ENCODE results near the gene DXO.
A peak's percentile ranks its signal among the peaks of the same experiment; 100 is the strongest.
"Not testable (repeated sequence)": the region's sequence is repeated elsewhere in the genome, so short reads cannot be mapped to it uniquely, and the experiment has no call there.

Gene DXO

DNA sequence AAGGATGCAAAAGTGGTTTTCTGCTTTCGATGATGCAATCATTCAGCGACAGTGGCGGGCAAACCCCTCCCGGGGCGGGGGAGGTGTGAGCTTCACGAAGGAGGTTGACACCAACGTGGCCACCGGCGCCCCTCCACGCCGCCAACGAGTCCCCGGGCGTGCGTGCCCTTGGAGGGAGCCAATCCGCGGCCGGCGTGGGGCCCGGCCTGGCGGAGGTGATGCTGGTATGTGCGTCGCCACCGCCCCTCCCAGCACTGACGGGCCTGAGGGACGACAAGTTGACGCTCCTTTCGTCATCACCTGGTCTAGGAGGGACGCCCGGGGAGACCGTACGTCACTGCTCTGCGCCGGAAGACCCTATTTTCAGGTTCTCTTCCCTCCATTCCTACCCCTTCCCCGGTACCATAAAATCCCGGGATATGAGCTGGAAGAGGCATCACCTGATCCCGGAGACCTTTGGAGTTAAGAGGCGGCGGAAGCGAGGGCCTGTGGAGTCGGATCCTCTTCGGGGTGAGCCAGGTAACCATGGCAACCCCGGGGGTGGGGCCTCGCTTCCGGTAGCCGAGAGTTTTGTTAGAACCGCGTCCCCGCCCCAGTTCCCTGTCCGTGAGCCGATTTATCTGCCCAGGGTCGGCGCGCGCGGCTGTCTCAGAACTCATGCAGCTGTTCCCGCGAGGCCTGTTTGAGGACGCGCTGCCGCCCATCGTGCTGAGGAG, at the start of gene DXO:
Gene DXO, minus strand, starts transcription at position 146 of the 716 bp plus-strand sequence. CDS start 463 bp downstream, outside the sequence.
- peak; percentile 97 for DNase-seq (ENCODE audit: low read depth in 2 of 2)

GRCh38 chr6:32014547-32014946, 42.6 kb upstream of the DXO start, which contains the start of gene C4B:
Gene C4B, plus strand, starts transcription at chr6:32014795. Its CDS starts 51 bp downstream, at chr6:32014846.
- DNase-seq (ENCODE audit: low read depth in 2 of 2), result not testable (repeated sequence)

DNA sequence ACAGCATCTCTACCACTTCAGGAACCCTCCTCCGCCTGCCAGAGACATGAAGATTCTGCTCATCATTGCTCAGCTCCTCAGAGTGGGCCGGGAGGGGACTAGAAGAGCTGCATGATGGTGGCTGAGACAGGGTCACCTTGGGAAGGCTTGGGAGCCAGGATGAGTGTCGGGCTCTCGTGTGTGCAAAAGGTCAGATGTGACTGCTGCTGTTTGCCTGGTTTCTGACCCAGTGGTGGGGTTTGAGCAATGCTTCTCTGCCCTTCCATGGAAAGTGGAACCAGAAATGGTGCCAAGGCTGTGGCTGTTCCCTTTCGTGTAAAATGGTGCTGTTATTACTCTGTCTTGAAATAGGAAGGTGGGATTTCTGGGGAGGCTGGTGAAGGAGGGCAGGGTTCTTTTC, 41.8 kb upstream of the DXO start:
- not testable (repeated sequence) for DNase-seq (ENCODE audit: low read depth in 2 of 2)

DNA sequence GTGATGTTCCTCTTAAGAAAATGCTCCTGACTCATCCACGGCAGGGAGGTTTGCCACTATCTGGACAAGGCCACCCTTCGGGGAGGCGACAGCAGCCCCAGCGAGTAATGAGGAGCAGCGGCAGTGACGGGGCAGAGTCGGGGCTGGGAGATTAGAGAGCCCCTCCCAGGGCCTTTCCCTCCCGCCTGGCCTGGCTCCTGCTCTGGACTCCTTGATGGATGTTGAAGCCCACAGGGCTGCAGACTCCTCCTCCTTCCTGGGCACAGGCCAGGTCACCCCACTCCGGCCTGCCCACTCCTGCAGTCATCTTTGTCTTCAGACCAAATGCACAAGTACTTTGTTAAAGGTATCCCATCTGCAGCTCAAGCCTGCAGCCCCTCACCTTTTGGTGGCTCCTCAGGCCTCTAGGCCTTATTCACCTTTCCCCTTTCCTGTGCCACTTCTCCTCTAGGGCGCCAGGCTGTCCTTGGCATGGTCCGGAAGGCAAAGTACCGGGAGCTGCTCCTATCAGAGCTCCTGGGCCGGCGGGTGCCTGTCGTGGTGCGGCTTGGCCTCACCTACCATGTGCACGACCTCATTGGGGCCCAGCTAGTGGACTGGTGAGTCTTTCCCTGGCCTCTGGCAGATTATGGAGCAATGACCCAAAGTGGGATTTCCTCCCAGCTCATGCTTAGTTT, 41.1 kb upstream of the DXO start:
- DNase-seq (ENCODE audit: low read depth in 2 of 2), result not testable (repeated sequence)

- not testable (repeated sequence) for DNase-seq (ENCODE audit: low read depth in 2 of 2)
Measured at GRCh38 chr6:32010856-32011530, 39.1 kb upstream of the DXO start.

DNA sequence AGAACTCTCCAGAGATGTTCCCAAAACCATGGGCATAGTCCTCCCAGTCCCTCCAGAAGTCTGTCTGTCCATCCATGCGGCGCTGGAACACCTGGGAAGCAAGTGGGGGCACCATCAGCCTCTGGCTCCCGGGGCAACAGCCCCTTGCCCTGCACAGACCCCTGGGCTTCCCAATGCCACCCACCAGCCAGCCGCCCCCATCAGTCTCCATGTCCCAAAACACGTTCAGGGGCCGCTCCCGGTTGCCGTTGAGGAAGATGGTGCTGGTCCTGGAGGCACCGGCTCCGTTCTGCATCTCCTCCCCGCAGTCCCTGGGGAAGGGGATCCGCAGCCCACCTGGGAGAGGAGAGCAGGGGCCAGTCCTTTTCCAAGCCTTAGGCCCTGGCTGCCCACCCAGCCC, 37.6 kb upstream of the DXO start:
- not testable (repeated sequence) for DNase-seq (ENCODE audit: low read depth in 2 of 2)

DNA sequence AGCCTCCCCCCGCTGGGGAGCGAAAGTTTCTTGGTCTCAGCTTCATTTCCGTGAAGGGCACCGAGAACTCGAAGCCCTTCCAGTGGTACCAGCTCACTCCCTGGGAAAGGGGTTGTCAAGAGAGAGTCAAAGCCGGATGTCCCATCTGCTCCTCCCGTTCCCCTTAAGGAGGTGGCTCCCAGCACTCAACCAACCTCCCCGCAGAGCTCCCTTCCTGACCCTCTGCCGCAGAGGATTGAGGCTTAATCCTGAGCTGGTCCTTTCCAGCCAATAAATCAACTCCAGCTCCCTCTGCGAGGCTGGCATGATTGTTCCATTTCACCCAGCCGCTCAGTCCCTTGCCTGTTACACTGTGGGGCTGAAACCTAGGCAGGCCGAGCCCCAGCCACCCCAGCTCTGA, 36.7 kb upstream of the DXO start:
- DNase-seq (ENCODE audit: low read depth in 2 of 2), result not testable (repeated sequence)

- not testable (repeated sequence) for DNase-seq (ENCODE audit: low read depth in 2 of 2)
Measured at GRCh38 chr6:32008037-32008436, 36.1 kb upstream of the DXO start.

- not testable (repeated sequence) for DNase-seq (ENCODE audit: low read depth in 2 of 2)
Measured at GRCh38 chr6:32007086-32007485, 35.1 kb upstream of the DXO start.

GRCh38 chr6:32005991-32006529, 34.1 kb upstream of the DXO start:
- not testable (repeated sequence) for DNase-seq (ENCODE audit: low read depth in 2 of 2)

GRCh38 chr6:32005538-32005880, 33.6 kb upstream of the DXO start:
- DNase-seq (ENCODE audit: low read depth in 2 of 2), result not testable (repeated sequence)

DNA sequence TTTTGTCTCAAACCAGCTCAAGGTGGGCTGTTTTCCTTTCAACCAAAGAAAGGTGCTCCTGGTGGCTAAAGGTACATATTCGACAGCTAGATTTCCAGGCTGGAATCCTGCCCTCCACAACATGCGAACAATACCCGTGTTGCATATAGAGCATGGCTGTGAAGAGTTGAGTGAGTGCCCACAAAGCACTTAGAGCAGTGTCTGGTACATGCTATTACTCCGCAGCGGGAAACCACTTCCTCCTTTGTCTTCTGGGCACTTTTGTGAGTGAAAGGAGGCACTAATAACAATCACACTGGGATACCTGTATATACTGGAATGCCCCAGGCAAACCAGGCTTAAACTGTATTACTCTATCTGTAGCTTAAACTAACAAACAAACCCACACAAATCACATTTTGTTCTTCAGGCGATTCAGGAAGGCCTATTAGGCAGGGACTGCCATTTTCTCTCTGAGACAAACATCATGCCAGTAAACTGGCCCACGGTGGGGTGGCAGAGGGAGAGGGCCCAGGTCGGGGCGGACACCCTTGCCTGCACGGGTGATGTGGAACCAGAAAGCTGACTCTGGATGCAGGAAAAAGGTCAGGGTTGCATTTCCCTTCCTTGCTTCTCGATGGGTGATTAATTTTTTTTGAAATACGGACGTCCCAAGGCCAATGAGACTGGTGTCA, 33.1 kb upstream of the DXO start:
- DNase-seq (ENCODE audit: low read depth in 2 of 2), result not testable (repeated sequence)

GRCh38 chr6:32004393-32004792, 32.5 kb upstream of the DXO start:
- not testable (repeated sequence) for DNase-seq (ENCODE audit: low read depth in 2 of 2)

- not testable (repeated sequence) for DNase-seq (ENCODE audit: low read depth in 2 of 2)
Measured at GRCh38 chr6:32003301-32003700, 31.4 kb upstream of the DXO start.

DNA sequence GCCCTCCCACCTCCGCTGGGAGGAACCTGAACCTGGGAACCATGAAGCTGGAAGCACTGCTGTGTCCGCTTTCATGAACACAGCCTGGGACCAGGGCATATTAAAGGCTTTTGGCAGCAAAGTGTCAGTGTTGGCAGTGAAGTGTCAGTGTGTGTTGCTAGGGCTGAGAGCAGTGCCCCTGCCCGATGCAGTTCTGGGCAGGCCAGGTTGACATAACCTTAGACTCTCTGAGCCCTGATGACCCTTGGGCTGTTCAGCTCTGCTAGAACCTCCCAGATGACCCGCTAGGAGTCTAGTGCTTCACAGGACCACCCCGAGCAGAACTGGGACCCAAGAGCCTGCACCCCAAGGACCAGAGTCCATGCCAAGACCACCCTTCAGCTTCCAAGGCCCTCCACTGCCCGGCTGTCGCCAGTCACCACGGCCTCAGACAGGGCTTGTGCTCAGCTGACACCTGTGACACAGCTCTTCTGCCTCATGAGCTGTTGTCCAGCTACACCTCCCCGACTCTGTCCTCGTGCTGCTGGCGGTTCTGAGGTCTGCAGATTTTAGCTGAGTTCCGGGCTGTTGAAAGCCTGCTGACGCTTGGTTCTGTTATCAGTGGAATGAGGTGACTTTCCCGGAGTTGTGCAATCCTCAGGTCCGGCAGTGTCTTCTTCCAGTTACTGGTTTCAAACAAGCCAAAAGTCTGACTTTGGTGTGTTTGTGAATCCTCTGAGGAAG, 30.8 kb upstream of the DXO start:
- not testable (repeated sequence) for DNase-seq (ENCODE audit: low read depth in 2 of 2)

- DNase-seq (ENCODE audit: low read depth in 2 of 2), result not testable (repeated sequence)
Measured at GRCh38 chr6:31996385-31996784, 24.4 kb upstream of the DXO start.

DNA sequence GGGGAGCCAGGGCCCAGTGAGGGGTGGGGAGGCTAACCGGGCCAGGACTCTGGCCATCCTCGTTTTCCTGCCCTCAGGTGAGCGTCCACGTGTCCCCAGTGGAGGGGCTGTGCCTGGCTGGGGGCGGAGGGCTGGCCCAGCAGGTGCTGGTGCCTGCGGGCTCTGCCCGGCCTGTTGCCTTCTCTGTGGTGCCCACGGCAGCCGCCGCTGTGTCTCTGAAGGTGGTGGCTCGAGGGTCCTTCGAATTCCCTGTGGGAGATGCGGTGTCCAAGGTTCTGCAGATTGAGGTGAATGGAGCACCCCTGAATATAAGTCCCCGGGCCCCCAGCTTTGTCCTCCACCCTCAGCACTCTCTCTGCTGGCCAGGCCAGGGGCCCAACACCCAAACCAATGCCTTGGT, 22.5 kb upstream of the DXO start:
- DNase-seq (ENCODE audit: low read depth in 2 of 2), result not testable (repeated sequence)

GRCh38 chr6:31989363-31989762, 17.4 kb upstream of the DXO start:
- DNase-seq (ENCODE audit: low read depth in 2 of 2), result not testable (repeated sequence)

DNA sequence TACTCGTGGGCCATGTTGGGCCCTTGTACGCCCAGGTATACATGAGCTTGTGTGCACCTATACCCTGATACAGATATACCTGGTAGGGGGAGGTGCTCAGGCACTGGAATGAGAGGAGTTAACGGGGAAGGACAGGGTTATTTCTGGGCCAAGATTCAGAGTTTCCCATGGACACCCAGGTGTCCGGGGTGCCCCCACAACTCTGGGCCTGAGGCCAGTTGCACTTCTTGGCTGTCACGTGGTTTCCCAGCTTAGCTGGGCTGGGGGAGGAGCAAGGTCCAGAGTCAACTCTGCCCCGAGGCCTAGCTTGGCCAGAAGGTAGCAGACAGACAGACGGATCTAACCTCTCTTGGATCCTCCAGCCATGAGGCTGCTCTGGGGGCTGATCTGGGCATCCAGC, 9.8 kb upstream of the DXO start, which contains the start of gene C4A:
Gene C4A, plus strand, starts transcription at position 314 of the 400 bp plus-strand sequence. Its CDS starts 51 bp downstream, at position 365.
- not testable (repeated sequence) for DNase-seq (ENCODE audit: low read depth in 2 of 2)

- not testable (repeated sequence) for DNase-seq (ENCODE audit: low read depth in 2 of 2)
Measured at GRCh38 chr6:31980998-31981397, 9.1 kb upstream of the DXO start.

Measured in fibroblast of skin of left quadriceps (primary cell).